ENCODE data around the gene VWA3A.

GRCh38 chr16:22052980-22053379 lies 39.4 kb upstream of the VWA3A start:
- TF ChIP-seq CTCF (conservative IDR thresholded peaks at IDR 0.05; ENCODE audit: low read length) = no peak
- TF ChIP-seq EZH2phosphoT487 (IDR thresholded peaks at IDR 0.05; ENCODE audit: borderline replicate concordance, low read depth, low read length) = no peak
